ENCODE data around the gene NT5C2.

The NT5C2 gene

GRCh38 chr10:103054621-103055020 lies 138.5 kb downstream of the NT5C2 start:
- no peak for DNase-seq

GRCh38 chr10:103053659-103054581 lies 139.2 kb downstream of the NT5C2 start:
- peak; percentile 79 for DNase-seq

- no peak for DNase-seq
Measured at GRCh38 chr10:103049237-103049636, 143.8 kb downstream of the NT5C2 start.

- no peak for DNase-seq
Measured at GRCh38 chr10:103047381-103047780, 145.7 kb downstream of the NT5C2 start.

GRCh38 chr10:103045961-103046360 lies 147.1 kb downstream of the NT5C2 start:
- no peak for DNase-seq

- DNase-seq: peak; percentile 96
Measured at GRCh38 chr10:103044942-103045489, 148.1 kb downstream of the NT5C2 start.

- no peak for DNase-seq
Measured at GRCh38 chr10:103042908-103043307, 150.2 kb downstream of the NT5C2 start.

- DNase-seq: no peak
Measured at GRCh38 chr10:103042129-103042528, 150.9 kb downstream of the NT5C2 start.

- DNase-seq: no peak
Measured at GRCh38 chr10:103041391-103041790, 151.7 kb downstream of the NT5C2 start.

GRCh38 chr10:103040418-103040817 lies 152.7 kb downstream of the NT5C2 start:
- DNase-seq: peak; percentile 93

- peak; percentile 82 for DNase-seq
Measured at GRCh38 chr10:103038570-103038969, 154.5 kb downstream of the NT5C2 start.
